Heart left ventricle (tissue), 13 donors: ENCODE data around the gene CGB8.
"Not testable (repeated sequence)": the region's sequence is repeated elsewhere in the genome, so short reads cannot be mapped to it uniquely, and the experiment has no call there.

Experiments
- POLR2A ChIP-seq, 2 donors: fragments of 450-650 bp; IDR thresholded peaks; one replicate each; pipeline ENCODE4 v1.6.1; 2017; ENCODE audit warnings: antibody characterized with exemption in 2 of 2, mild to moderate bottlenecking in 2 of 2, moderate library complexity in 2 of 2
- TF ChIP-seq, protein P1 (sequence below), 12 donors: fragments of 200-600 bp; sonication (generic) in 4 of 12; IDR thresholded peaks; one replicate each; pipeline versions ENCODE4 v1.5.0 to v1.8.0; 2018 to 2022; ENCODE audit warnings: antibody characterized with exemption in 12 of 12, mild to moderate bottlenecking in 5 of 12
- donor health status: ischemic (EF 13 %, LVEDD 7.1; RV severe dilation, severe dysfunction).
- donor health status: DM: no; HTN: yes; CAD: no.
- donor health status: DM: no; HTN: no; CAD: no.
- donor health status: ischemic (EF 25% LVEDD 6.9; RV normal size, moderate dysfunction).
- donor health status: ischemic (EF 25% LVEDD 5.7; RV mildly dilated, moderate dysfunction).
- donor health status: ischemic (EF 35%, LVEDD 5.7; RV mildly dilated, moderate dysfunction).
- donor health status: nonischemic (EF 11% LVEDD 7.7; RV severe dilation, severe dysfunction).
- donor health status: DM: yes; HTN: yes; CAD: no.
- donor health status: PGD.
- donor health status: ischemic (EF 29% LVEDD 5.4; RV normal size, mild dysfunction).
- donor health status: nonischemic (EF 23%, LVEDD 6.1; RV moderate dilation, normal function).

DNA sequence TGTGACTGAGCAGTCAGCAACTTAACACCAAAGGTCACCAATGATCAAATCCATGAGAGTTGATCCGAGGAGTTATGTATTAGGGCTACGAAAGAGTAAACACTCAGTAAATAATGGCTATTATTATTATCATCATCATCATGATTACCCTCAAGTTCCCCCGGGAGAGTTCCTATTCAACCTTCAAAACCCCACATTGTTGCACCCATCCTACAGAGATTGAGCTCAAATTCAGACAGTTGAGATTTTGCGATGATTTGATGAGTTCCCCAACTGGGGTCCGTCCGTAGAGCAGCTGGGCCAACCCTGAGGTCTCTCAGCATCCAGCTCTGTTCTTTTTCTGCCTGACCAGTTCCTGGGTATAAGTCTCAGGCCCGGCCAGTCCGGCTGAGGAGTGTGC, 10.8 kb downstream of the CGB8 start:
- TF ChIP-seq, protein P1, sequence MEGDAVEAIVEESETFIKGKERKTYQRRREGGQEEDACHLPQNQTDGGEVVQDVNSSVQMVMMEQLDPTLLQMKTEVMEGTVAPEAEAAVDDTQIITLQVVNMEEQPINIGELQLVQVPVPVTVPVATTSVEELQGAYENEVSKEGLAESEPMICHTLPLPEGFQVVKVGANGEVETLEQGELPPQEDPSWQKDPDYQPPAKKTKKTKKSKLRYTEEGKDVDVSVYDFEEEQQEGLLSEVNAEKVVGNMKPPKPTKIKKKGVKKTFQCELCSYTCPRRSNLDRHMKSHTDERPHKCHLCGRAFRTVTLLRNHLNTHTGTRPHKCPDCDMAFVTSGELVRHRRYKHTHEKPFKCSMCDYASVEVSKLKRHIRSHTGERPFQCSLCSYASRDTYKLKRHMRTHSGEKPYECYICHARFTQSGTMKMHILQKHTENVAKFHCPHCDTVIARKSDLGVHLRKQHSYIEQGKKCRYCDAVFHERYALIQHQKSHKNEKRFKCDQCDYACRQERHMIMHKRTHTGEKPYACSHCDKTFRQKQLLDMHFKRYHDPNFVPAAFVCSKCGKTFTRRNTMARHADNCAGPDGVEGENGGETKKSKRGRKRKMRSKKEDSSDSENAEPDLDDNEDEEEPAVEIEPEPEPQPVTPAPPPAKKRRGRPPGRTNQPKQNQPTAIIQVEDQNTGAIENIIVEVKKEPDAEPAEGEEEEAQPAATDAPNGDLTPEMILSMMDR (IDR thresholded peaks at IDR 0.05) = not testable (repeated sequence)
- not testable (repeated sequence) for TF ChIP-seq POLR2A (IDR thresholded peaks at IDR 0.05)
